Raji (cell line): ENCODE data around the gene UBN1.

Experiments
- POLR2A ChIP-seq: IDR thresholded peaks from 2 replicates; pipeline ENCODE4 v1.6.1; 2011; ENCODE audit warnings: low read depth, low read length, control low read depth; ENCODE audit not compliant: insufficient read depth

Gene UBN1

GRCh38 chr16:4866586-4866985 is 19.3 kb downstream of the UBN1 start:
- no peak for TF ChIP-seq POLR2A

GRCh38 chr16:4868026-4868425 is 20.7 kb downstream of the UBN1 start:
- TF ChIP-seq POLR2A = no peak

GRCh38 chr16:4868535-4868934 is 21.3 kb downstream of the UBN1 start:
- no peak for TF ChIP-seq POLR2A

GRCh38 chr16:4869147-4869805 is 22.0 kb downstream of the UBN1 start:
- TF ChIP-seq POLR2A = no peak

GRCh38 chr16:4870138-4870671 is 22.9 kb downstream of the UBN1 start:
- no peak for TF ChIP-seq POLR2A

- TF ChIP-seq POLR2A = no peak
Measured at GRCh38 chr16:4871071-4871470, 23.8 kb downstream of the UBN1 start.

- TF ChIP-seq POLR2A = no peak
Measured at GRCh38 chr16:4873091-4873490, 25.8 kb downstream of the UBN1 start.

GRCh38 chr16:4874666-4875065 is 27.4 kb downstream of the UBN1 start:
- no peak for TF ChIP-seq POLR2A

- TF ChIP-seq POLR2A = no peak
Measured at GRCh38 chr16:4876646-4877379, 29.5 kb downstream of the UBN1 start.

- no peak for TF ChIP-seq POLR2A
Measured at GRCh38 chr16:4877380-4877685, 30.1 kb downstream of the UBN1 start.

- no peak for TF ChIP-seq POLR2A
Measured at GRCh38 chr16:4879049-4879448, 31.8 kb downstream of the UBN1 start.

- TF ChIP-seq POLR2A = no peak
Measured at GRCh38 chr16:4880006-4880580, 32.8 kb downstream of the UBN1 start.

- no peak for TF ChIP-seq POLR2A
Measured at GRCh38 chr16:4882000-4882632, 34.8 kb downstream of the UBN1 start.

GRCh38 chr16:4882633-4883285 is 35.5 kb downstream of the UBN1 start:
- no peak for TF ChIP-seq POLR2A

GRCh38 chr16:4883501-4883900 is 36.2 kb downstream of the UBN1 start:
- TF ChIP-seq POLR2A = no peak
